HG03064 (cell line): ENCODE data around the gene FAM20A.

ENCODE experiments used
- ATAC-seq: cut with Tn5 transposase; IDR thresholded peaks from one replicate; pipeline ENCODE4 v1.9.1; 2021; ENCODE audit warnings: low read depth; ENCODE audit not compliant: unreplicated experiment

The FAM20A gene

GRCh38 chr17:68600931-68601564, at the start of gene FAM20A:
FAM20A (minus strand) TSS chr17:68601367; CDS start chr17:68600666, 701 bp downstream.
- ATAC-seq, result no peak

DNA sequence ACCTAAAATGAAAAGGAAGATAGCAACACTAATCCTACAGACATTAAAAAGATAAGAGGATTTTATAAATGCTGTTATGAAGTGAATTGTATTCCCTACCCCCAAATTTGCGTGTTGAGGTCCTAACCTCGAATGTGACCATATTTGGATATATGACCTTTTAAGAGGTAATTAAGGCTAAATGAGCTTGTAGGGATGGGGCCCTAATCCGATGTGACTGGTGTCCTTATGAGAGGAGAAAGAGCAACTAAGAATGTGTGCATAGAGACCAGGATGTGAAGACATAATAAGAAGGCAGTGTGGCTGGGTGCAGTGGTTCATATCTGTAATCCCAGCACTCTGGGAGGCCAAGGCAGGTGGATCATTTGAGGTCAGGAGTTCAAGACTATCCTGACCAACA, 48.2 kb upstream of the FAM20A start:
- no peak for ATAC-seq

DNA sequence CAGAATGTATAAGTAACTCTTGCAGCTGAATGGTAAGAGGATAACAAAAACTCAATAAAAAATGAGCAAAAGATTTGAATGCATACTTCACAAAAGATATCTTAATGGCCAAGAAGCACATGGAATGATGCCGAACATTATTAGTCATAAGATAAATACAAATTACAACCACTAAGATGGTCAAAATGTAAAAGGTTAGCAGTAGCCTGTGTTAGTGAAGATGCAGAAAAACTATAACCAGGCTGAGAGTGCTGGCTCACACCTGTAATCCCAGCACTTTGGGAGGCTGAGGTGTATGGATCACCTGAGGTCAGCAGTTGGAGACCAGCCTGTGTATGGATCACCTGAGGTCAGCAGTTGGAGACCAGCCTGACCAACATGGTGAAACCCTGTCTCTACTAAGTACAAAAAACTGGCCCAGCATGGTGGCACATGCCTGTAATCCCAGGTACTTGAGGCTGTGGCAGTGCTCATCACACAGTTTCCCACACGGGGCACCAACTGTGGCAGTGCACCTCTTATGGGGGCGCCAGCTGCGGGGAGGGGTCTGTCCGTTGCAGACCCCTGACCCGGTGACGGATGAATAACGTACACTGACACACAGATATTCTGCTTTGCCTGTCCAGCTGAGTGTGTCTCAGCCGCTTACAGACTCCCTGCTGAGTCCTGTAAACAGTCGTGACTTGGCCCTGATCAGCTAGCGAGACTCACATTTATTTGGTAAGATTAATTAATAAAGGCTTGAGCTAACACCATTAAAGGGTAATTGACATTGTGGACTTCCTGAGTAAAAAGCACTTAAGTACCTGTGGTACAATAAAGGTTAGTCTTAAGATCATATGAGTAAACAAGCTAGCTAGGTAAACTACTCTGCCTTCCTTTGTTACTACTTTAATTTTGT, 45.7 kb upstream of the FAM20A start:
- ATAC-seq, result no peak

DNA sequence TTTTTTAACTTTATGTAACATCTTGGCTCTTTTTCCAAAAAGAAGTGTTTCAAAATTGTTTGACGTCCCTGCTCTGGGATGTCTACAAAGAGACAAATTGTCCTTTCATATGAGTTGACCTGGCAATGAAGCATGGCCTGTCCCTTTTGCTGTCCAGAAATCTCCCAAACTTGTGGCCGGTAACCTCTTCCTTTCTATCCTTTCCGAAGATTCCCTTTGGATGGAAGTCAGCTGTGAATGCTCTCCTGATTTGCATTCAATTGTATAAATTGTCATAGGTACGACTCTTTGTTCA, 40.9 kb upstream of the FAM20A start:
- no peak for ATAC-seq

GRCh38 chr17:68641276-68642117, 40.3 kb upstream of the FAM20A start:
- no peak for ATAC-seq

DNA sequence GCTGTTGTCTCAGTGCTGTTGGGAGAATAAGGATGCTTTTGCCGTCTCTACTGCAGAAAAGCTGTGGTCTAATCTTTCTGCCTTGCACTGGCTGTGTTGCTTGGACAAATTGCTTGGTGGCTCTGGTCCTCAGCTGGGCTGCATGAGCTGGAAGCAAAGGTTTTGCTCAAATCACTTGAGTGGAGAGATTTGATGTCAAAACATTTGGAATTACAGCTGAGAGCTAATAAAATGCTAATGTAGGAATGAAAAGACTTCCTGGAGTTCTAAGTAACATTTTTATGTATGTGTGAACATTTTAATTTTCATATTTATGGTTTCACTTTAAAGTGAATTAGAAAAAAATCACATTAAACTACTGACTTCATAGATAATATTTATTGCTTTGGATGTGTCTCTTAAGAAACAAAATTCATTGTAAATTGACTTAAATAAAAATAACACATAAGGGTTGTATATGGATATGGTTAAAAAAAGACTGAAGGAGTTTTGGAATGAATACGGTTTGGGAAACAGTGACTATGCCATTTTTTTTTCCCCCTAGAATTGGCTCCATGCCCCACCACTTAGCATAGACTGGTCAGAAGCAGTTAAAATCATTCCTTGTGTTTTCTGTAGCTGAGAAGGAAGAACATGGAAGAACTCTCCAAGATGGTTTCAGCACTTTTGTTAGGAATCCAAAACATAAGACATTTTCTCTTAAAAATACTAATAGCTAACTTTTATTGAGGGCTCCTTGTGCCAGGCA, 39.2 kb upstream of the FAM20A start:
- ATAC-seq, result no peak

DNA sequence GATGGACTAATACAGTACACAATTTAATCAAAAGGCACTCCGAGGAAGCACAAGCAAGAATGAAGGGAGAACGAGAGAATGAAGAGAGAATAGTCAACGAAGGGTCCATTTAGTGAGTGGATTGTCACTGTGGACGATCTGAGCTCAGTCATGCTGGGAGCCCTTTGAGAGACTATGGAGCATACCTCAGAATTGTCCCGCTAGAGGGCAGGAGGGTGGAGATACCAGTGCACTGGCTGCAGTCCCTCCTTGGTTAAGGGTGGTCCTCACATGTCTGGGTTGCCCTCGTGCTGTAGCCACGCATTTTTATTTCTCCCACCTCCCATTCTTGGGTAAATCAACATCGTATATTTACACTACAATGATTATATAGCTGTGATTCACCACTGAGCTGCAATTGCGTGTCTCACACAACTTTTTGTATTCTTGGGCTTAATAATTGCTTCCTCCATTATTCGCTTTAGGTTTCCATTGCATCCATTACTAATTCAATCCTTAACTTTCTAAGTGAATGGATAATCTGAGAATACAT, 33.2 kb upstream of the FAM20A start:
- no peak for ATAC-seq

- ATAC-seq, result no peak
Measured at GRCh38 chr17:68628576-68628957, 27.4 kb upstream of the FAM20A start.

- ATAC-seq, result no peak
Measured at GRCh38 chr17:68627956-68628575, 26.9 kb upstream of the FAM20A start.

DNA sequence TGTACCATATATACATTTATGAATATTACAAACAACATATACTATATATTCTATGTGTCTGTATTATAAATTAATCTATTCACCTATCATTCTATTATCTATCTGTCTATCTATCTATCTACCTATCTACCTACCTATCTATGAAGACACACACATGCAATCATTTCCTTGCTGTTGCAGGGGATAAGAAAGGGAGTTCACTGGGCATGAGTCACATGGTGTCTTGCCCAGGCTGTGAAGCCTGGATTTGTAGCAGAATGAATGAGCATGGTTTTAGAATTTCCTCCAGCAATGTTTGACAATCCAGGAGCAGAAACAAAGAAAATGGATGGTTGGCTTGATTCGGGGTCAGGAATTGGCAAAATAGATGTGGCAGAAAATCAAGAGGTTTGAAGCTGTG, 23.2 kb upstream of the FAM20A start:
- no peak for ATAC-seq

GRCh38 chr17:68623811-68624210, 22.6 kb upstream of the FAM20A start:
- ATAC-seq, result no peak

GRCh38 chr17:68622423-68622822, 21.3 kb upstream of the FAM20A start:
- ATAC-seq, result no peak

GRCh38 chr17:68621065-68621464, 19.9 kb upstream of the FAM20A start:
- ATAC-seq, result no peak

DNA sequence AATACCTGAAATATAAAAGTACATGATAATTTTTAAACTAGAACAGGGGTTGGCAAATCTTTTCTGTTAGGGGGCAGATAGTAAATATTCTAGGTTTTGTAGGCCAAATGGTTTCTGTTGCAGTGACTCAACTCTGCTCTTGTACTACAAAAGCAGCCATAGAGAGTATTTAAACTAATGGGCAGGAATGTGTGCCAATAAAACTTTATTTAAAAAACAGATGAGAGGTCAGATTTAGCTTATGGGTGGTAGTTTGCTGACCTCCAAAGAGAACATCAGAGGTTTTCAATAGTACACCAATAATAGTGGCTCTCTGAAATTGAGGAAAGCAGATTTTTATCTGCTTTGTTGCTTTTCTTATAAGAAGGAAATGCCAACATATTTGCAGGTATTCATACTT, 15.2 kb upstream of the FAM20A start:
- ATAC-seq, result no peak

DNA sequence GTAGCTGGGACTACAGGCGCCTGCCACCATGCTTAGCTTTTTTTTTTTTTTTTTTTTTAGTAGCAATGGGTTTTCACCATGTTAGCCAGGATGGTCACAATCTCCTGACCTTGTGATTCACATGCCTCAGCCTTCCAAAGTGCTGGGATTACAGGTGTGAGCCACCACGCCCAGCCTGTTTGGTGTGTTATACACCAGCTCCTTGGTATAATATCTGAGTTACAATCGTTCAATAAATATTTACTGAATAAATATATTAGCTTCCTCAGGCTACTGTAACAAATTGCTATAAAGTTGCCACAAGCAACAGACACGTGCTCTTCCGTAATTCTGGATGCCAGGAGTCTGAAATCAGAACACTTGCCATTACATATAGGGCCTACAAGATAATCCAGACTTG, 13.6 kb upstream of the FAM20A start:
- ATAC-seq, result no peak

DNA sequence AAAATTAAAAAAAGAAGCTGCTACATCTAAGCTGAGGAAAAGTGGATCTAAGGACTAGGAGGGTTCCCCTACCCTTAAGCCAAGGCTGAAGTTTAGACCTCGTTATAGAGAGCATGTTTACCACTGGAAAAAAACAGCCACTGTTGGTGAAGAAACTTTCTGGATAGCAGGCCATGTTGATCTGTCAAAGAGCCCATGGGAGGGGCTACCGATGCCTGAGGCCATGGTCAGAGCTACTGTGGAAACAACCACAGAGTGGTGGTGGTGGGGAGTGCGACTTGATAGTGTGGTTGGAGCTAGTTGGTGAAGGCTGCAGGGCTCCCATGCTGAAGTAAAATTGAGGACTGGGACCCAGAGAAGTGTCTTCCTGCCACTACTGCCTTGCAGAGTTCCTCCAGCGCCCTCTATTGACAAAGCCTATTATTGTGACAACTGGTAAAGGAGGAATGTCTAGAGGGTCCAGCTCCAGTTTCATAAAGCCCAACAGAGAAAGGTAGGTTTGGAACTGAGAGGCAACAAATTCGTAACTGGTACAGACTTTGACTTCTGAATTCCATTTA, 12.7 kb upstream of the FAM20A start:
- no peak for ATAC-seq

- no peak for ATAC-seq
Measured at GRCh38 chr17:68612923-68613292, 11.7 kb upstream of the FAM20A start.

DNA sequence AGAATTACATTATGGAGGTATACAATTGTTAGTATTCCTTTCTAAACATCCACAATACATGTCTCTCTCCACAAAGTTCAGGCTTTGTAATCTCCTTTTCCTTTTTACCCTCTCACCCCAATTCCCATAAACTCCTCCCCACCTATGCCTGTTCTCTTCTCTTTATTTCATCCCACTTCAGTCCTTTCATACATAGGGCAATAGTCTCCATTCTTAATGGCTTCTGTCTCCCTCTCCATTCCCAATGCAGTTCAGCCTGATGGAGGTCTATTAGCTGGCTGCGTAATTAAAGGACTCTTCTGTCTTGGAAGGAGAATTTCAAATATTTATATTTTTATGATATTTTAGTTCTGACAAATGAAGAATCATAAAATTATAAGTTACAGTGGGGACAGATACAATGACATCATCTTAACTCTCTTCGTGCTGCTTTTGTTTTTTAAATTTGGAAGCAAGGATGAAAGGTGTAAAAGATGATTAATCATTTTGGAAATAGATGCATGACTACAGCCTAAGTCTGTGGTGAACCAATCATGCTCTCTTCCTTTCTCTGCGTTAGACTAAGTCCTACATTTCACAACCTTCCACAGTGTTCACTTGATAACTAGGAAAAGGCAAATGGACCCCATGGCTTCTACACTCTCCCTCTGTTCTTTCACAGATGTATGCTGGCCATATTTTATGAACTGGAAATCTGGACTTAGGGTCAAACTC, 11.2 kb upstream of the FAM20A start:
- no peak for ATAC-seq
